ENCODE data around the gene ZNF565.
A peak's percentile ranks its signal among the peaks of the same experiment; 100 is the strongest.
"Not testable (repeated sequence)": the region's sequence is repeated elsewhere in the genome, so short reads cannot be mapped to it uniquely, and the experiment has no call there.

The ZNF565 gene

DNA sequence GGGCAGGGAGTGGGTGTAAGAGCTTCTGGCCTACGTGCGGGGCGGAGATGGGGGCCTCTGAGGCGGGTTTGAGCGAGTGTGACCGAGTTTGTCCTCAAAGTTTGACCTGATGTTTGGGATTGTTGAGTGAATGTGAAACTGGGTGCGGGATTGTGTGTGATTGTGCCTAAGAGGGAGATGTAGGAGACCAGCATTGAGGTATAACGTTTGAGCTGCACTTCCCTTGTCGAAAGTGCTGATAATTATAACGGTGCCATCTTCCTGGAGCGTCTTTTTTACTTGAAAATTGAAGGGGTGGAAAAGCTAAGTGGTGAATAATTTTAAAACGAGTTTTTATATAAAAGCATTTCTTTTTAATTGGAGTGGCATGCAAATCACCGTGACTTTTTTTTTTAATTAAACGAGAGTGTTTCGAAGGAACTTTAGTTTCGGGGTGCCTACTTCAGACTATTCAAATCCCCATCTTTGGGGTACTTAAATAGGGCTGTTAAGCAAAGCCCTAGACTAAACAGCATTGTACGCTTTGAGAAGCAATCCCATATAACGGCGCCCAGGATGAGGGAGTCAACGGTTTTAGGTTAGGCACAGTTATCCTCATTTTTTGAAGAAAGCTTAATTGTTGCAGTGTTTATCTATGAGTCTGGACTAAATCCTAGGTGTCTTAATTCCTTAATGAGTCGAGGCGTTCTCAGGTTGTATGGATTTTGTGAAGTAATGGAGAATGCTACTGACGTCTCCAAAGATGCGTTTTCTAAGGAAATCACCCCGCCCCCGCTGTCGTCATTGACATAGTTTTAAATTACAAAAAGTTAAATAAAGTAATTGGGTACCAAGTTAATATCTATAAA, 1.0 kb upstream of the ZNF565 start:
- DNase-seq (ENCODE audit: insufficient read length, low spot score) (no peak), FAIRE-seq (peak; percentile 21)

DNA sequence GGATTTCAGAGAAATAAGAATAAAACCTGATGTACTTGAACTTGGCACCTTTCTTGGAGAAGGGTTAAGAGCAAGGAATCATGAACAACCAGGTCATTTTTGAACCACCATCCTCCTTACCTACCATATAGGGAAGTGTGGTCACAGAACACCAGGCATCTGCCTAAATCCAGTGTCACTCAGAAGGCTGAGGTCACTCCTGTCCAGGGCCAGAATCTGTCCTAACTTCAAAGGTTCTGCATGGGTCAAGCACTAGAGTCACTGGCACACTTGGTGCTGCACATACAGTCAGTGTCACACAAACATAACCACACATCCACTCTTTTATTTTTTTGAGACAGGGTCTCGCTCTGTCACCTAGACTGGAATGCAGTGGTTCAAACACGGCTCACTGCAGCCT, 1.6 kb downstream of the ZNF565 start:
- DNase-seq (ENCODE audit: insufficient read length, low spot score) (no peak), FAIRE-seq (no peak)

DNA sequence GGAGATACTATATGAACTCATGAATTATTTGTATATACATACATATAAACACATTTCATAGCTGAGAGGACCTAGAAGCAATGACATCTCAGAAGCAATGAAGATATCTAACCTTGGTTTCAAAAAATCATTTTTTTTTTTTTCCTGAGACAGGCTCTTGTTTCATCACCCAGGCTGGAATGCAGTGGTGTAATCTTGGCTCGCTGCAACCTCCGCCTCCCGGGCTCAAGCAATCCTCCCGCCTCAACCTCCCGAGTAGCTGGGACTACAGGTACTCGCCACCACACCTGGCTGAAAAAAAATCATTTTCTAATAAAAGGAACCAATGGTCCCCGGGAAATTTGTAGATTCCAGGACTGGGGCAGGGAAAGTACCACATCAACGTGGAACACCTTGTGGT, 4.0 kb downstream of the ZNF565 start:
- no peak for FAIRE-seq
- DNase-seq (ENCODE audit: insufficient read length, low spot score), result no peak

DNA sequence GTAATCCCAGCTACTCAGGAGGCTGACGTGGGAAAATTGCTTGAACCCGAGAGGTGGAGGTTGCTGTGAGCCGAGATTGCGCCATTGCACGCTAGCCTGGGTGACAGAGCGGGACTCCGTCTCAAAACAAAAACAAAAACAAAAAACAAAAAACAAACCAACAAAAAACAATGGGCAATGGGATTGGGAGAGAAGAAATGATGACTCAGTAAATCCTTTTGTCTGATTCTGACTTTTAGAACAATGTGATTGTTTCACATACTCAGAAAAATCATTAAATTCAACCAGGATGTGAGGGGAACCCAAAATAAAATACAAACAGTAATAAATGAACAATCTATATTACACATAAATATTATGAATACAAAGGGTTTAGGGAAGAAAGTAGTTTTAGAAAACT, 5.1 kb downstream of the ZNF565 start:
- DNase-seq (ENCODE audit: insufficient read length, low spot score) (no peak), FAIRE-seq (no peak)

- DNase-seq (ENCODE audit: insufficient read length, low spot score), result no peak
- no peak for FAIRE-seq
Measured at GRCh38 chr19:36207605-36208252, 6.7 kb downstream of the ZNF565 start.

DNA sequence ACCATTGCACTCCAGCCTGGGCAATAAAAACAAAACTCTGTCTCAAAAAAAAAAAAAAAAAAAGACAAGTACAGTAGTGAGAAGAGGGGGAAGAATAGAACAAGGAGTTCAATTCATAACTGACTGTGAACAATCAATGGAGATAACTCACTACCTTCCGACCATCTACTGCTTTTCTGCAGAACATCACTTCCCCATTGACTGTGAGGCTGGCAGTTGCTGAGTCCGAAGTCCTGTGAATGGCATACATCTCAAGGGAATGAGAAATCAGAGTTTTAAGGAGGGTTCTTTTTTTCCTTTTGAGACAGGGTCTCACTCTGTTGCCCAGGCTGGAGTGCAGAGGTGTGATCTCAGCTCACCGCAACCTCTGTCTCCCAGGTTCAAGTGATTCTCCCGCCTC, 11.2 kb downstream of the ZNF565 start:
- no peak for FAIRE-seq

DNA sequence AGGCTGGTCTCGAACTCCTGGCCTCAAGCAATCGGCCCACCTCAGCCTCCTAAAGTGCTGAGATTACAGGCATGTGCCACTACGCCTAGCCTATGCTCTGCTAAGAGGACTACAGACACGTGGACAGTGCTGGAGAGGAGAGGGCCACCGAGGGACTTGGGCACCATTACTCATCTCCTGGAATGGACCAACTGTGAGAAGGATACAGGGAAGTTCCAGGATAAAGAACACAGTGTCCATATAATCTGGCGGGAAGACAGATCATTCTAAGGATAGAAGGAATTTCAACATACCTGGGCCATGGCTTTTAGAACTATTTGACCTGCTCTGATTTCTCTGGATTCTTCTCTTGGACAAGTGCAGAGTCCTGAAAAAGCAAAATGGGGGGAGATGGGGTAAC, 12.8 kb downstream of the ZNF565 start:
- no peak for FAIRE-seq
- DNase-seq (ENCODE audit: insufficient read length, low spot score), result no peak

More for the DNA sequence above, 11.2 kb downstream of the ZNF565 start:
- no peak for DNase-seq (ENCODE audit: insufficient read length, low spot score)

DNA sequence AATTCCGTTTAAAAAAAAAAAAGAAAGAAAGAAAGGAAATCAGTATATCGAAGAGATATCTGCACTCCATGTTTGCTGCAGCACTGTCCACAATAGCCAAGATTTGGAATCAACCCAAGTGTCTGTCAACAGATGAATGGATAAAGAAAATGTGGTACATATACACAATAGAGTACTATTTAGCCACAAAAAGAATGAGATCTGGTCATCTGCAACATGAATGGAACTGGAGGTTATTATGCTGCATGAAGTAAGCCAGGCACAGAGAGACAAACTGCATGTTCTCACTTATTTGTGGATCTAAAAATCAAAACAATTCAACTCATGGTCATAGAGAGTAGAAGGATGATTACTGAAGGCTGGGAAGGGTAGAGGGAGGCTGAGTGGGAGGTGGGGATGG, 16.3 kb downstream of the ZNF565 start:
- FAIRE-seq, result no peak
- DNase-seq (ENCODE audit: insufficient read length, low spot score), result no peak

DNA sequence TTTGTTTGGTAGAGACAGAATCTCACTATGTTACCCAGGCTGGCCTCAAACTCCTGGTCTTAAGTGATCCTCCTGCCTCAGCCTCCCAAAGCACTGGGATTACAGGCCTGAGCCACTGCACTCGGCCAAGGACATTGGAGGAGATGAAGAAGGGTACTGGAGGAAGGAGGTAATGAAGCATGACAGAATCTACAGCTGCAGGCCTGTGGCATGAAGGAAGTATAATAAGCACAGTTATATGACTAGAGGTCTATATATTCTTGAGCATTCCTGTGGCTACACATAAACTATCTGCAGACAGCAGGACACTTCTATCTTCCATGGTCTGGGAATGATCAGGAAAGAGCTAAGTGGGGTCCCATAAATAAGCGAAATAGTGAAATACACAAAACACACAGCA, 18.2 kb downstream of the ZNF565 start:
- no peak for FAIRE-seq
- DNase-seq (ENCODE audit: insufficient read length, low spot score), result no peak

GRCh38 chr19:36186722-36187121, 27.7 kb downstream of the ZNF565 start:
- not testable (repeated sequence) for FAIRE-seq; DNase-seq (ENCODE audit: insufficient read length, low spot score)

- FAIRE-seq (no peak), DNase-seq (ENCODE audit: insufficient read length, low spot score) (no peak)
Measured at GRCh38 chr19:36183245-36183628, 31.2 kb downstream of the ZNF565 start.

GRCh38 chr19:36182612-36183244, 31.7 kb downstream of the ZNF565 start:
- FAIRE-seq (no peak), DNase-seq (ENCODE audit: insufficient read length, low spot score) (no peak)

- not testable (repeated sequence) for DNase-seq (ENCODE audit: insufficient read length, low spot score); FAIRE-seq
Measured at GRCh38 chr19:36179077-36179476, 35.4 kb downstream of the ZNF565 start.

GRCh38 chr19:36173846-36174245, 40.6 kb downstream of the ZNF565 start:
- FAIRE-seq; DNase-seq (ENCODE audit: insufficient read length, low spot score): not testable (repeated sequence)

- FAIRE-seq, result no peak
- DNase-seq (ENCODE audit: insufficient read length, low spot score), result no peak
Measured at GRCh38 chr19:36172852-36173251, 41.6 kb downstream of the ZNF565 start.

DNA sequence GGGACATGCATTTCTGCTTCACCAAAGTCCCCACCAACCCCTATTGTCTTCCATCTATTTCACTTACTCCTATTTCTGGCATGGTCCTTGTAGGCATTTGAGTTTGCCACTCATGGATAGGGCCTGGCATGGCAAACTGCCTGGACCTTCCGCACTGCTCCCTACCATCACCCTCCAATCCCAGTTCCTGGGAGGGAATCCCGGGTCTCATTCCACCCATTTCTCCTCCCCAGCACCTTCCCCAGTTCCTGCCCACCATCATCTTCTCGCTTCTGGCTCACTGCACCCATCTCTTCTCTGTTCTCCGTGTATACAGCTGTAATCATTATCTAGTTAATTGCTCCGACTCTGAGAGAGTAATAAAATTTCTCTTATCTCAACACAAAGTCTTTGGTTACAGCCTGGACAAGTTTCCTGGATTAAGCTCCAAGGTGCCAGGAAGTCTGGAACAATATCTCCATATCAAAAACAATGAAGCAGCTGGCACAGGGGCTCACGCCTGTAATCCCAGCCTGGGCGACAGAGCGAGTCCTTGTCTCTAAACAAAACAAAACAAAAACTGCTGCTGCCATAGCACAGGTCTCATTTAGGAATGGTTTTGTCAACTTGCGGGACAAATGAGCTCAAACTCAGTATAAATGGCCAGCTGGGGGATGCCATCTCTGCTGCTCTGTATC, 45.2 kb downstream of the ZNF565 start:
- no peak for FAIRE-seq
- DNase-seq (ENCODE audit: insufficient read length, low spot score), result no peak

GRCh38 chr19:36163813-36164212, 50.7 kb downstream of the ZNF565 start:
- DNase-seq (ENCODE audit: insufficient read length, low spot score) (no peak), FAIRE-seq (no peak)

- FAIRE-seq, result no peak
- DNase-seq (ENCODE audit: insufficient read length, low spot score), result no peak
Measured at GRCh38 chr19:36160821-36161596, 53.5 kb downstream of the ZNF565 start.

GRCh38 chr19:36153126-36153525, 61.3 kb downstream of the ZNF565 start:
- FAIRE-seq (no peak), DNase-seq (ENCODE audit: insufficient read length, low spot score) (no peak)

- FAIRE-seq (no peak), DNase-seq (ENCODE audit: insufficient read length, low spot score) (no peak)
Measured at GRCh38 chr19:36152352-36153091, 61.9 kb downstream of the ZNF565 start, which contains the start of gene COX7A1. Gene COX7A1 (minus strand): TSS chr19:36152447. CDS start chr19:36152407, 40 bp downstream.

Measured in GM19239 (cell line).